HG03457 (cell line): Measurements from ENCODE around the gene PECR.
"Not testable (repeated sequence)": the region's sequence is repeated elsewhere in the genome, so short reads cannot be mapped to it uniquely, and the experiment has no call there.

ENCODE experiments used
- ATAC-seq: cut with Tn5 transposase; IDR thresholded peaks from one replicate; pipeline ENCODE4 v1.9.1; 2021; ENCODE audit warnings: moderate number of reproducible peaks; ENCODE audit not compliant: unreplicated experiment

PECR gene

GRCh38 chr2:216031960-216032689, 49.5 kb downstream of the PECR start:
- peak; percentile 80 for ATAC-seq

- no peak for ATAC-seq
Observed at GRCh38 chr2:216030216-216030615, 51.4 kb downstream of the PECR start.

GRCh38 chr2:216029416-216030129, 52.0 kb downstream of the PECR start:
- ATAC-seq, result no peak

- ATAC-seq, result no peak
Observed at GRCh38 chr2:216024779-216025336, 56.8 kb downstream of the PECR start.

- peak; percentile 71 for ATAC-seq
Observed at GRCh38 chr2:216023055-216023648, 58.5 kb downstream of the PECR start.

GRCh38 chr2:216021768-216022565, 59.6 kb downstream of the PECR start:
- ATAC-seq, result no peak

GRCh38 chr2:216018709-216019108, 62.9 kb downstream of the PECR start:
- no peak for ATAC-seq

- peak; percentile 29 for ATAC-seq
Observed at GRCh38 chr2:216017365-216017764, 64.2 kb downstream of the PECR start.

GRCh38 chr2:216016581-216016980, 65.0 kb downstream of the PECR start:
- ATAC-seq, result no peak

GRCh38 chr2:216015722-216016464, 65.7 kb downstream of the PECR start:
- peak; percentile 85 for ATAC-seq

GRCh38 chr2:216014986-216015385, 66.6 kb downstream of the PECR start:
- ATAC-seq, result no peak

- ATAC-seq, result no peak
Observed at GRCh38 chr2:216014006-216014405, 67.6 kb downstream of the PECR start.

GRCh38 chr2:216013080-216013909, 68.3 kb downstream of the PECR start, which contains the start of gene MREG:
TSS of gene MREG (minus strand) at chr2:216013551. CDS start at chr2:216013327, 224 bp downstream.
- peak; percentile 39 for ATAC-seq

- no peak for ATAC-seq
Observed at GRCh38 chr2:216012830-216013079, 68.9 kb downstream of the PECR start.

GRCh38 chr2:216012133-216012829, 69.3 kb downstream of the PECR start:
- ATAC-seq, result no peak

GRCh38 chr2:216009215-216009614, 72.4 kb downstream of the PECR start:
- ATAC-seq, result not testable (repeated sequence)

- no peak for ATAC-seq
Observed at GRCh38 chr2:216008387-216008786, 73.2 kb downstream of the PECR start.

- ATAC-seq, result peak; percentile 55
Observed at GRCh38 chr2:216006164-216006663, 75.4 kb downstream of the PECR start.
